ENCODE results near the gene THPO. TPM values are rescaled to one million over a fixed set of nuclear protein-coding genes. Genes with fewer than 3 reads are reported as not detected.

Gene THPO
- total and polyA plus RNA-seq, 12 donors, result 0.16 to 1.3 (median 0.56) TPM; not detected in 3

GRCh38 chr3:184409331-184409926 lies 31.4 kb upstream of the THPO start:
- Histone ChIP-seq H3K36me3 (no peaks in the 10 kb centered on the region), H3K27me3 (no peaks in the 10 kb centered on the region), H3K27ac (no peak overlapping the region), H3K9me3 (no peaks in the 10 kb centered on the region), H3K4me1 (no peaks in the 10 kb centered on the region), H3K4me3 (no peak overlapping the region)
- intact Hi-C loops (cut with DNase I), result no loop called here
- DNase-seq, result no peak
- ATAC-seq, result no peak
- TF ChIP-seq CTCF (IDR thresholded peaks at IDR 0.05), result no peak
- WGBS, 2 donors, result 87 to 92% methylated on average over 8 of the region's 8 CpGs

GRCh38 chr3:184405075-184406030 lies 27.3 kb upstream of the THPO start:
- ATAC-seq, result no peak
- intact Hi-C loops (cut with DNase I), result no loop called here
- no peak for TF ChIP-seq CTCF (IDR thresholded peaks at IDR 0.05)
- Histone ChIP-seq H3K36me3 (no peaks in the 10 kb centered on the region), H3K27me3 (peaks cover 0 to 29% (median 13%) of the 10 kb centered on the region in 7 donors), H3K27ac (no peak overlapping the region), H3K4me3 (no peak overlapping the region), H3K4me1 (no peaks in the 10 kb centered on the region), H3K9me3 (no peaks in the 10 kb centered on the region)
- no peak for DNase-seq
- 75 to 80% methylated on average over 20 of the region's 20 CpGs for WGBS, 2 donors

- intact Hi-C loops (cut with DNase I), result no loop called here
- TF ChIP-seq CTCF (IDR thresholded peaks at IDR 0.05), result no peak
- ATAC-seq, result peak in 6 of 8 donors; percentile 39 to 84 (median 78)
- Histone ChIP-seq H3K27me3 (peaks cover 0 to 46% (median 28%) of the 10 kb centered on the region in 7 donors), H3K36me3 (no peaks in the 10 kb centered on the region), H3K4me3 (no peak overlapping the region), H3K4me1 (no peaks in the 10 kb centered on the region), H3K9me3 (no peaks in the 10 kb centered on the region), H3K27ac (no peak overlapping the region)
- WGBS, 2 donors, result 16 to 20% methylated on average over 9 of the region's 9 CpGs
- DNase-seq, result peak in 1 of 2 donors; percentile 44
Measured at GRCh38 chr3:184399410-184399809, 21.4 kb upstream of the THPO start.

- no peak for TF ChIP-seq CTCF (IDR thresholded peaks at IDR 0.05)
- Histone ChIP-seq H3K27me3 (peaks cover 0 to 17% (median 7%) of the 10 kb centered on the region in 7 donors), H3K9me3 (no peaks in the 10 kb centered on the region), H3K4me1 (no peaks in the 10 kb centered on the region), H3K27ac (no peak overlapping the region), H3K4me3 (no peak overlapping the region), H3K36me3 (no peaks in the 10 kb centered on the region)
- no peak for DNase-seq
- intact Hi-C loops (cut with DNase I), result no loop called here
- 83 to 89% methylated on average over 5 of the region's 5 CpGs for WGBS, 2 donors
- ATAC-seq, result no peak
Measured at GRCh38 chr3:184395320-184395660, 17.3 kb upstream of the THPO start.

Data from heart right ventricle (tissue), 16 donors.